IPS-18a (cell line): Measurements from ENCODE around the gene CPNE8.

Experiments used
- H3K27ac ChIP-seq: one replicate; pipeline ENCODE4 v1.5.1; 2013; ENCODE audit warnings: low read length
- H3K27me3 ChIP-seq: one replicate; pipeline ENCODE4 v1.6.1; 2013; ENCODE audit warnings: mild to moderate bottlenecking, low read length; ENCODE audit not compliant: control insufficient read depth, insufficient read depth
- H3K36me3 ChIP-seq: one replicate; pipeline ENCODE4 v1.6.1; 2013; ENCODE audit warnings: low read depth, low read length; ENCODE audit not compliant: control insufficient read depth
- H3K4me1 ChIP-seq: one replicate; pipeline ENCODE4 v1.6.1; 2013; ENCODE audit warnings: low read depth, low read length; ENCODE audit not compliant: control insufficient read depth
- H3K4me3 ChIP-seq: one replicate; pipeline ENCODE4 v1.5.1; 2013; ENCODE audit warnings: low read length
- H3K9ac ChIP-seq: one replicate; pipeline ENCODE4 v1.6.1; 2013; ENCODE audit warnings: mild to moderate bottlenecking, low read length, moderate library complexity
- H3K9me3 ChIP-seq: one replicate; pipeline ENCODE4 v1.6.1; 2013; ENCODE audit warnings: low read depth, low read length; ENCODE audit not compliant: control insufficient read depth

CPNE8 gene

DNA sequence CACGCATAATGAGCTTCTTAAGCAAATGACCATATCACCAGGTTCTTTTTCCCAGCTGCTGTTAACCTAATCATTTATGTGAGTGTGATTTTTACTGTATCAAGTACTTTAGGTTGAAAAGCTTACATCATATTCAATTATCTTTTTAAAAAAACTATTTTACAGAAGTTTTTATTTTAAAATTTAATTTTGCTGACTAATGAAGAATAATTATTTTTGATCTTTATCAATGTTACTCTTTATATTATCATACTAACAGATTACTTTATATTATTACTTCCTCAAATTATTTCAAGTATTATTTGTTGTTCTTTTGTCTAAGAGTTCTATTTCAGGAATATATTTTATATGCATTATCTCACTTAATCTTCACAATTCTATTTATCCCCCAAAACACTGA lies 236.3 kb downstream of the CPNE8 start:
- H3K4me1 ChIP-seq = no peaks in the 10 kb centered on the region
- no peaks in the 10 kb centered on the region for H3K36me3 ChIP-seq
- no peak overlapping the region for H3K4me3 ChIP-seq
- no peak overlapping the region for H3K27ac ChIP-seq
- H3K9ac ChIP-seq = no peak overlapping the region
- no peaks in the 10 kb centered on the region for H3K27me3 ChIP-seq
- no peaks in the 10 kb centered on the region for H3K9me3 ChIP-seq

DNA sequence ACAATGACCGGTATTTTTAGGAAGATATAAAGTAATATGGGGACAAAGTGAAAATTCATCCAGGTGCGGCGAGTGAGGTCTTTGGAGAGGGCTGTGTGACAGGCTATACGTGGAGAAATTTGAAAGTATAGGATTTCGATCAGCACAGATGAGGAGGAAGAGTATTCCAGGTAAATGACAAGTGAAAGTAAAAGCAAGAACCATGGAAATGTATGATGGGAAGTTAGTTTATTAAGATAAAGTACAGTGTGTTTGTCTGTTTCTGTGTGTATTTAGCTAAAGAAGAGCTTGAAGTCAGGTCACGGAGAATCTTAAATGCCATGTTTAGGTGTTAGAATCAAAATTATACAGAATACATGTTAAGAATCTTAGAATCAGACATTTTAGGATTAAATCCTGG lies 239.0 kb downstream of the CPNE8 start:
- H3K9ac ChIP-seq = no peak overlapping the region
- no peak overlapping the region for H3K27ac ChIP-seq
- no peaks in the 10 kb centered on the region for H3K36me3 ChIP-seq
- H3K4me3 ChIP-seq = no peak overlapping the region
- H3K4me1 ChIP-seq = no peaks in the 10 kb centered on the region
- H3K27me3 ChIP-seq = no peaks in the 10 kb centered on the region
- no peaks in the 10 kb centered on the region for H3K9me3 ChIP-seq

DNA sequence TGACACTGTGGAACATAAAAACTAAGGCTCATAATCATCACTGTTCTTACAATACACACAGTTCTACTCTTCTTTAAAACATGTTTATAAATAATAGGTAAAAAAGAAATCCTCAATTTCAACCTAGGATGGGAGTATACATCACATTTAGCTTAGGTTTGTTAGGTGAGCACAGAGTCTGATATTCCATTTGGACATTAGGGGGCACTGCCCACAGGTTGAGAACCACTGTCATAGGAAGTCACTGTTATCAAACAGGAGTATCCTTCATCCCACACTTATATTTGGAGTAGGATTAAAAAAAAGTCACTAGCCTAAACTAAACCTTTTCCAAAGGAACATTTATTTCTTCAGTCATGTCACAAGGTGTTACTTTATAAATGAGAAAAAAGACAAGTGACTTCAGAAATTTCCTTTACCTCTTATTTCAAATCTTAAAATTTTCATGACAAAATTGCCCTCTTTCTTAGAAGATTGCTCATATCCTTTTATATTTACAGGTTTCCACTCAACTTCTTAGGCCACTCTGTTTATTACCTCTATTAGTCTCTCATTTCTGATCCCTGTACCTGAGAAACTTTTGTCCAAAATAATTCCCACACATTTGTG lies 240.6 kb downstream of the CPNE8 start:
- Histone ChIP-seq H3K4me1 (no peaks in the 10 kb centered on the region), H3K27me3 (no peaks in the 10 kb centered on the region), H3K27ac (no peak overlapping the region), H3K9ac (no peak overlapping the region), H3K36me3 (no peaks in the 10 kb centered on the region), H3K9me3 (no peaks in the 10 kb centered on the region), H3K4me3 (no peak overlapping the region)

DNA sequence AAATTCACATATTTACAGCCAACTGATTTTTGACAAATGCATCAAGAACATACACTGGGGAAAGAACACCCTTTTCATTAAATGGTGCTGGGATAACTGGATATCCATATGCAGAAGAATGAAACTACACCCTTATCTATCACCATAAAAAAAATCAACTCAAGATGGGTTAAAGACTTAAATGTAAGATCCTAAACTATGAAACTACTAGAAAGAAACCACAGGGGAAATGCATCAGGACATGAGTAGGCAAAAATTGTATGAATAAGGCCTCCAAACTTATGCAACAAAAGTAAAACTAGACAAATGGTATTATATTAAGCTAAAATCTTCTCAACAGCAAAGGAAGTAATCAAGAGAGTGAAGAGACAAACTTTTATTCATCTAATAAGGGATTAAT lies 242.6 kb downstream of the CPNE8 start:
- Histone ChIP-seq H3K4me3 (no peak overlapping the region), H3K36me3 (no peaks in the 10 kb centered on the region), H3K9ac (no peak overlapping the region), H3K4me1 (no peaks in the 10 kb centered on the region), H3K27ac (no peak overlapping the region), H3K27me3 (no peaks in the 10 kb centered on the region), H3K9me3 (no peaks in the 10 kb centered on the region)

DNA sequence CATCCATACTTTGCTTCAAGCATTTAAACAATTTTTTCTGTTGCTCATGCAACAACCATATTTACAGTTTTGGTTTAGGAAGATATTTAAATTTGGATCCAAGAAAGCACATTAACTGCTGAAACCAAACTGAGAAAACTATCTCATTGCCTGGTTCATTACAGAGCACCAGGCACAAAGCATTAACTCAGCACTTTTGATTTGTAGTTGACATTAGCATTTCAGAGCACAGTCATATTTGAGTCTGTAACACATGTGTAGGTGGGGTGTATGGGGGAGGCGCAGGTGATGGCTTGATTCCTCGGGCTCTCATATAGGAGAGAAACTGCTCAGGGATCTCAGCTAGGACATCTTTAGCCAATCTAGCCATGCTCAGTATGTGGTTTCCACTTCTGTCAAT lies 251.7 kb downstream of the CPNE8 start:
- Histone ChIP-seq H3K9ac (no peak overlapping the region), H3K9me3 (no peaks in the 10 kb centered on the region), H3K4me3 (no peak overlapping the region), H3K27me3 (no peaks in the 10 kb centered on the region), H3K36me3 (no peaks in the 10 kb centered on the region), H3K4me1 (no peaks in the 10 kb centered on the region), H3K27ac (no peak overlapping the region)

DNA sequence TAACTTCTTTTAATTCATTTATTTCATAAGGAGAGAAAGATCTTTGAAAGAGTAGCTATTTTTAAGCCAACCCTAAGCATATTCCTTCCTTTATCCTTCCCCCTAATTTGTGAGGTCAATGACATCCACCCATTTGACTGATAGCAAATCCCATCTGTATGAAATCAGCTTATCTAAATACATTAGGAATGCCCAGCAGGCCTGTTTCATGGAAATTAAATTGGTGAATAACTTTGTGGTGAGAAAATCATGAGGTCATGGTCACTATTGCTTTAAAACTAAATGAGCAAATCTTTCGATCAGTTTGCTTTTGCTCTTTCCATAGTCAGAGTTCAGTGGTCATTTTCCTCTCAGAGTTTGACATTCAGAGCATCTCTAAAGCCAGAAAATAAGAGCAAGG lies 256.6 kb downstream of the CPNE8 start:
- H3K36me3 ChIP-seq = no peaks in the 10 kb centered on the region

DNA sequence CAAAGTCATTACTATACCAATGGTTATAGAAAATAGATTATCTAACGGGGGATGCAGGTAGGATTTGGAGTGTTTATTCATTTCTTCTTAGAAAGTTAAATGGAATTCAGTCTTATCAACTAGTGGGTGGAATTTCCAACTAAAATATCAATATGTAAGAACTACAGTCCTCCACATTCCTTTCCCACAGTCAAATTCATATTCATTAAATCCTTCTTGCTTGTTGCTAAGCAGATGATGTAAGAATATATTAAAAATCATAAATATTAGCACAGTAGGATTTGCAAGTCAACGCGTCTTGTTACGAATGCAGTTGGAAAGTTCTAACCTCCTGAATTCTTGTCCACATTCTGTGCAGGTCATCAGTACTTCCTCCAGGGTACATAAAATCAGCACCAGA lies 259.2 kb downstream of the CPNE8 start:
- H3K4me1 ChIP-seq = no peaks in the 10 kb centered on the region
- no peaks in the 10 kb centered on the region for H3K36me3 ChIP-seq
- H3K4me3 ChIP-seq = no peak overlapping the region
- no peak overlapping the region for H3K27ac ChIP-seq
- H3K9me3 ChIP-seq = no peaks in the 10 kb centered on the region
- H3K9ac ChIP-seq = no peak overlapping the region
- H3K27me3 ChIP-seq = no peaks in the 10 kb centered on the region

More for the DNA sequence above, 256.6 kb downstream of the CPNE8 start:
- Histone ChIP-seq H3K27me3 (no peaks in the 10 kb centered on the region), H3K4me1 (no peaks in the 10 kb centered on the region), H3K9ac (no peak overlapping the region), H3K9me3 (no peaks in the 10 kb centered on the region), H3K27ac (no peak overlapping the region), H3K4me3 (no peak overlapping the region)

DNA sequence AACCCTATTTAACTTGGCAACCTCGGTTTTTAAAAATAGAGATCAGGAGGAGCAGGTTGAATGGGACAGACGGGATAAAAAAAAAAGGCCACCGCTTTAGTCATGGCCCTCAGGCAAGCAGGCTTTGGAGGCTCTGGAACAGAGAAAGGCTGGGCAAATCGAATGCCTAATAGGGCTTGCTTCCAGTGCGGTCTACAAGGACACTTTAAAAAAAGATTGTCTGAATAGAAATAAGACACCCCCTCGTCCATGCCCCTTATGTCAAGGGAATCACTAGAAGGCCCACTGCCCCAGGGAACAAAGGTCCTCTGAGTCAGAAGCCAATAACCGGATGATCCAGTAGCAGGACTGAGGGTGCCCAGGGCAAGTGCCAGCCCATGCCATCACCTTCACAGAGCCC lies 265.8 kb downstream of the CPNE8 start:
- Histone ChIP-seq H3K36me3 (no peaks in the 10 kb centered on the region), H3K9me3 (no peaks in the 10 kb centered on the region), H3K4me1 (no peaks in the 10 kb centered on the region), H3K9ac (no peak overlapping the region), H3K27me3 (no peaks in the 10 kb centered on the region), H3K4me3 (no peak overlapping the region), H3K27ac (no peak overlapping the region)

DNA sequence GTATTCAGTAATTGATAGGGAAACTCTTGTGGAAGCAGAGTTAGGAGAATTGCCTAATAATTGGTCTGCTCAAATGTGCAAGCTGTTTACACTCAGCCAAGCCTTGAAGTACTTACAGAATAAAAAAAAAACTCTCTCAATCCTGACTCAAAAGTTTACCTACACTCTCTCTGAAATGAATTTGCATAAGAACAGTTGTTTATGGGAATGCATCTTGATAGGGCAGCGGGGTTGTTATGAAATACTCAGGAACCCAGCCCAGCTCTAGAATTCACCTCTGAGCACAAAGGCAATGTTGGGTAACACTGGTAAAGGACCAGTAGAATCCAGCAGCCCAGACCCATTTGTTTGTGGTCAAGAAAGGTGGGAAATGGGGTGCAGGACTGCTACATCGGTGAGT lies 267.0 kb downstream of the CPNE8 start:
- no peaks in the 10 kb centered on the region for H3K9me3 ChIP-seq
- no peaks in the 10 kb centered on the region for H3K36me3 ChIP-seq
- H3K9ac ChIP-seq = no peak overlapping the region
- H3K4me1 ChIP-seq = no peaks in the 10 kb centered on the region
- H3K27me3 ChIP-seq = no peaks in the 10 kb centered on the region
- no peak overlapping the region for H3K4me3 ChIP-seq
- H3K27ac ChIP-seq = no peak overlapping the region

DNA sequence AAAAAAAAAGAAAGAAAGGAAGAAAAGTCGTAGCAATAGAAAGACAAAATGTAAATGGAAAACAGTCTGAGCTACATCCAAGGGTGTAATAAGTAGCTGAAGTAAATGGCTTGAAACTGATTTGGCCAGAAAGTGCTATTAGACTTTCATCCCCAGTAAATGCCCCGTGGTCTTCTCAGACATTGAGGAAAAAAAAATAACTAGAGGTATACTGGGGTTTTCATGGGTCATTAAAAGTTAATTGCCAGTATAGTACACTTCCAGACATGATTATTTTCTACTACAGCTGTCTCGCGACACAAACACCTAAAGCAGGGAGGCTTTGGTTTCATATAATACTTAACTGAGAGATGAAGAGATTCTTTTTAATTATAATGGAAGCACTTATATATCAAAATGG lies 271.9 kb downstream of the CPNE8 start:
- H3K4me3 ChIP-seq = no peak overlapping the region
- no peak overlapping the region for H3K27ac ChIP-seq
- H3K27me3 ChIP-seq = no peaks in the 10 kb centered on the region
- no peaks in the 10 kb centered on the region for H3K36me3 ChIP-seq
- H3K9ac ChIP-seq = no peak overlapping the region
- H3K4me1 ChIP-seq = no peaks in the 10 kb centered on the region
- H3K9me3 ChIP-seq = no peaks in the 10 kb centered on the region

DNA sequence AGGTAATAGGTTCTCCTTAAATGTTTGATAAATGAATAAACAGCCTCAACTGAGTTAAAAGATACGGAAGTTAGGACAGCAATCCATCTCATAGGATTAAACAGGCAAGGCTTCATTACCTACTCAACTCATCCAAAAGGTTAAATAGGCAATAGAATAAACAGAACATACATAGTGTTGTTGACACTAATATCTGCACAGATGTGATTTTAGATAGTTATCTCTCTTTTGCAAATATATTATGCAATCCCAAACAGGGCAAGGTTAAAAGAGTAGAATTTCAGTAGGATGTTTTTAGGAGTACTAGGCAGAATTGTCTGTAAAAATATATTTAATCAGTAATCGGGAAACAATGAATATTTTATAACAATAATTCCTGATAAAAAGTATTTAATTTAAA lies 276.3 kb downstream of the CPNE8 start:
- H3K4me1 ChIP-seq = no peaks in the 10 kb centered on the region
- H3K27ac ChIP-seq = no peak overlapping the region
- no peaks in the 10 kb centered on the region for H3K27me3 ChIP-seq
- H3K9ac ChIP-seq = no peak overlapping the region
- no peaks in the 10 kb centered on the region for H3K9me3 ChIP-seq
- no peak overlapping the region for H3K4me3 ChIP-seq
- H3K36me3 ChIP-seq = no peaks in the 10 kb centered on the region

DNA sequence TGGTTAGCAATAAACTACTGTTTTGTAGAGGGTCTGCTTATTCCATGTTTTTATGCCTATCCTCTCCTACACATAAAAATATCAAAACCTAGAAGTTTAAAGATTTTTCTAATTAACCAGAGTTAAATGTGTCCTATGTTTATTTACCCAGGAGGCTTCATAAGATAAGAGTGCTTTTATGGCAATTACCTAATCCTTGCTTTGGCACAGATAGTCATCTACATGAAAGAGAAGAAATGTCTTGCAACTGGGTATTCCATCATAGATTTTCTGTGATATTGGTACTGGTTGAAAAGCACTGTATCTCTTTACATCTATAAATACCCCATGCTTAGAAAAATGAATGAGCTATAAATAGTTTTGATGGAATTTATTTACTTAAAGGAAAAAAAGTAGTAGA lies 277.1 kb downstream of the CPNE8 start:
- no peak overlapping the region for H3K27ac ChIP-seq

More for the DNA sequence above, 277.1 kb downstream of the CPNE8 start:
- no peak overlapping the region for H3K4me3 ChIP-seq
- H3K4me1 ChIP-seq = no peaks in the 10 kb centered on the region
- H3K27me3 ChIP-seq = no peaks in the 10 kb centered on the region
- no peaks in the 10 kb centered on the region for H3K36me3 ChIP-seq
- H3K9me3 ChIP-seq = no peaks in the 10 kb centered on the region
- H3K9ac ChIP-seq = no peak overlapping the region
